ENCODE measurements around the gene DDX46.
"Not testable (repeated sequence)": the region's sequence is repeated elsewhere in the genome, so short reads cannot be mapped to it uniquely, and the experiment has no call there.

The DDX46 gene

GRCh38 chr5:134845335-134845851, 86.8 kb downstream of the DDX46 start:
- no peak for DNase-seq (ENCODE audit: low spot score)

DNA sequence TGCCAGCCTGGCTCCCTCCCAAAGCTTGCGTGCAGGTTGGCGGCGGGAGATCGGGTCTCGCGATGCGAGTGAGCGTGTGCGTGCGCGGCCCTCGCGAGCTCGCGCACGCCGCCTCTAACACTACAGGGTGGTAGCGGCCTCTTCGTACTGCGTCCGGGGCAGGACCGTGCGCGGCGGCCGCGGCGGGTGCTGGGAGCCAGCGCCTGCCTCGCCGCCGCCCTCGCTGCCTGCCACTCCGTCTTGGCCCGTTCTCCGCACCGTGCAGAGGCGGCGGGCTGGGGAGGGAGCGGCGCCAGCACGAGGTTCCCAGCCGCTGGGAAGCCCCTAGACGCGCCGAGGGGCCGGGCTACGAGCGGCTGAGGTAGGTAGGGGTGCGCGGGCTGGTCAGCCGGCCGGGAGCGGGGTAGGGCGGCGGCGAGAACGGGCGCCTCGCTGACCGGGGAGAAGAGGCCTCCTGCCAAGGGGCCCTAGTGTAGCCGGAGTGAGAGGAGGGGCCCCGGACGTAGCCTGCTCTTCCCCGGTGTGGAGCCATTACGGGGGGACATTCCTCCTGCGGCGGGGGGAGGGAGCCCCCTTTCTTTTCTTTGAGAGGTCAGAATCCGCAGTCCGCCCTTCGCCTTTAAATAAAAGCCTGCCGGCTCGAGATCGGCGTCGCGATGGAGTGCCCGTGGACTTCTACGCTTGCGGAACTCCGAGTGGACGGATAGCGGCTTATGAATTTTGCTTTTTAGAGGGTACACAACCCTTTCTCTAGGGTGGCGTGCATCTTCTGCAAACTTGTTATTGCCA, 87.5 kb downstream of the DDX46 start, which contains the start of gene C5orf24:
C5orf24 (plus strand) TSS at position 117 of the 789 bp plus-strand sequence. CDS start 8,933 bp downstream, outside the sequence.
- peak; percentile 83 for DNase-seq (ENCODE audit: low spot score)

DNA sequence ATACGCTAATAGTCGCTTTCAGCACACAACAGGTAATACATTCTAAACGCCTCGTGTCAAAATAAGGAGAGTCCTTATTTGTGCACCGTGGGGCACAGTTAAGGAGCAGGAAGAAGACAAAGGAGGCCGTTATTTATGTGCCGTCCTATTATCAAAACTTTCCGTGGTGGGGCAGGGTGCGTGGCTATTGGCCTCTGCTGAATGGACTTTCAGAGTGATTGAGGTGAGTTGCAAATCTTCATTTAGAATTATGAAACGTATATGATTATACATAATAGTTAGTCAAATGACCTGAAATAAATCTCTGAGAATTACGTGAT, 88.0 kb downstream of the DDX46 start:
- peak; percentile 37 for DNase-seq (ENCODE audit: low spot score)

- DNase-seq (ENCODE audit: low spot score) = peak; percentile 2
These were observed 90.9 kb downstream of the DDX46 start for GRCh38 chr5:134849434-134849933.

DNA sequence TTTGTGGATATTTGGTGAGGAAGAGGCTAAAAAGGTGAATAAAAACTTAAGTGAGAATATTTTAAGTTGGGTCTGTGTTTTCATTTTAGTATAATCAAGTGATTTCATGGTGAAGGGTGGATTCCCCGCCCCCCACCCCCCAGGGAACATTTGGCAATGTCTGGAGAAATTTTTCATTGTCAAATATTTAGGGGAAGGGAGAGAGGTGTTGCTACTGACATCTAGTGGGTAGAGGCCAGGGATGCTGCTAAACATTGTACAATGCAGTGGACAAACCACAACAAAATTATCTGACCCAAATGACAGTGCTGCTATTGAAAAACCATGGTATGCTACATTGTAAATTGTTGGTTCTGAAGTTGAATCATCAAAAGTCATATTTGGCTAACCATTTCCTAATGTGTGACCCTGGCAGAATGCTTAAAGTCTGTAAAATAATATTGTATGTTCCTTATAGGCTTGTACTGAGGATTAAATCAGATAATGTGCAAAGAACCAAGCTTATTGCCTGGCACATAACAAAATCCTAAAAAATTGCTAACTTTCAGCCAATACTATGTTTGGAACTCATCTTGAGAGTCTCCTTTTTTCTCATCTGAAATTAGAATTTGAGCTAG, 92.8 kb downstream of the DDX46 start:
- no peak for DNase-seq (ENCODE audit: low spot score)

DNA sequence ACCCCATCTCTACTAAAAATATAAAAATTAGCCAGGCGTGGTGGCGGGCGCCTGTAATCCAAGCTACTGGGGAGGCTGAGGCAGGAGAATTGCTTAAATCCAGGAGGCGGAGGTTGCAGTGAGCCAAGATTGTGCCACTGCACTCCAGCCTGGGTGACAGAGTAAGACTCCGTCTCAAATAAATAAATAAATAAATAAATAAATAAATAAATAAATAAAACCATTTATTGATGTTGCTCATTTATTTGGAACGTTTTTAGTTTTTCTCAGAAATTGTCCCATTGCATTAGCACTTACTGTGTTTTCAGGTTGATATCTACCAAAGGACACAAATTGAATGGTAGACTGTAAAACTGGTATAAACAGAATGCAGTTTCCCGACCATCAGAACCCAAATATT, 97.9 kb downstream of the DDX46 start:
- DNase-seq (ENCODE audit: low spot score) = not testable (repeated sequence)

DNA sequence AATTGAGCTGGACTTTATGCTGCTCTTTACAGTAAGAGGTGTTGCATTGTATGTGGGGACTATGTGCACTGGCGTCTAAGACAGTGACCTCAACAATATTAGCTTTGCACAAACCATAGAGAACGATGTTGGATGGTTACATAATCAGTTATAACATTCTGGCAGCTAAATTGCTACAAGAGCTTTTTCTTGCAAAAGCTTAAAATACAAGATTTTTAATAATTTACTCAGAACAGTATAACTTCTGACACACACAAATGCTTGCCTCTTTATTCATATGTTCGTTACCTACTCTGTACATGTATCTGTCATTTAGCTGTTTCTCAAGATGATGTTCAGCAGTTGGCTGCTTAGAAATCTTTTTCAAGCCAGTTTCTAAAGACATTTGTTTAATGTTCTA, 98.8 kb downstream of the DDX46 start:
- DNase-seq (ENCODE audit: low spot score) = no peak

DNA sequence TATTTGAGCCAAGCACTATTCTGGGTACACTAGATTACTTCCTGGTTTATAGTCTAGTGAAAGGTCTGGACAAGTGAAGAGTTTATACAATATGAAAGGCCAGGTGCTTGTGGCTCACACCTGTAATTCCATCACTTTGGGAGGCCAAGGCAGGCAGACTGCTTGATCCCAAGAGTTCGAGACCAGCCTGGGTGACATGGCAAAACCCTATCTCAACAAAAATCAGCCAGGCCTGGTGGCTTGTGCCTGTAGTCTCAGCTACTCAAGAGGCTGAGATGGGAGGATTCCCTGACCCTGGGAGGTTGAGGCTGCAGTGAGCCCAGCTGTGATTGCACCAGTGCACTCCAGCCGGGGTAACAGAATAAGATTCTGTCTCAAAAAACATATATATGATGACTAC, 106.1 kb downstream of the DDX46 start:
- DNase-seq (ENCODE audit: low spot score) = no peak

GRCh38 chr5:134873494-134873893, 114.9 kb downstream of the DDX46 start:
- DNase-seq (ENCODE audit: low spot score) = no peak

GRCh38 chr5:134873987-134874830, 115.6 kb downstream of the DDX46 start, which contains the start of gene TXNDC15:
Gene TXNDC15 (plus strand): TSS chr5:134874371. CDS start chr5:134874428, 57 bp downstream.
- DNase-seq (ENCODE audit: low spot score) = peak; percentile 82

DNA sequence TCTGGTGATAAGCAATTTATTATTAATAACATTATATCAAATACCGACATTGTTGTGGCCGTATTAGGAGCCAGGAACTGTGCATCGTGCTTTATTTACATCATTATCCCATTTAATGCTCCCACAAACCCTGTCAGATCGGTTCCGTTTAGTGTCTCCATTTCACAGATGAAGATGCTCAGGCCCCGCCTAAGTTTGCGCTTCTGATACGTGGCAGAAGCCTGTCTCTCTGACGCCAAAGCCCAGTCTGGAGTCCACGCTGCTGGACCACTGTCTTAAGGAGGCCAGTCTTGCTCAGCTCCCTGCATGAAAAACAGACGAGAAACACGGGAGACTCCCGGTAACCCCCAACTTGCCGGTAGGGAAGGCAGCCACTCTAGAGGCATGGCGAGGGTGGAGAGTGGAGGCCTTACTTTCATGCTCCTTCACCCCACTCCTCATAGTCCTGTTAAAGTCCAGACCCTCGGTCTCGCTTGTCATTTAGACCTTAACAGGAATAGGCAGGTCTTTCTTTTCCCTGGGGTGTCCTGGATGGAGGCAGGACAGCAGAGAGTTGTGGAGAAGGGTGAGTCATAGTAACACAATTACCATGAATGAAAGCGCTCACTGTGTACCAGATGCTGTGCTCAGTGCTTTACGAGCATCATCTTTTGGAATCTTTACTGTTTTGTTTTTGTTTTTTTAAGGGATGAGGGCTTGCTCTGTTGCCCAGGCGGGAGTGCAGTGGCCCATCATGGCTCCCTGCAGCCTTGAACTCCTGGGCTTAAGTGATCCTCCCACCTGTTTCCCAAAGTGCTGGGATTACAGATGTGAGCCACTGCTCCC, 116.5 kb downstream of the DDX46 start:
- peak; percentile 15 for DNase-seq (ENCODE audit: low spot score)

DNA sequence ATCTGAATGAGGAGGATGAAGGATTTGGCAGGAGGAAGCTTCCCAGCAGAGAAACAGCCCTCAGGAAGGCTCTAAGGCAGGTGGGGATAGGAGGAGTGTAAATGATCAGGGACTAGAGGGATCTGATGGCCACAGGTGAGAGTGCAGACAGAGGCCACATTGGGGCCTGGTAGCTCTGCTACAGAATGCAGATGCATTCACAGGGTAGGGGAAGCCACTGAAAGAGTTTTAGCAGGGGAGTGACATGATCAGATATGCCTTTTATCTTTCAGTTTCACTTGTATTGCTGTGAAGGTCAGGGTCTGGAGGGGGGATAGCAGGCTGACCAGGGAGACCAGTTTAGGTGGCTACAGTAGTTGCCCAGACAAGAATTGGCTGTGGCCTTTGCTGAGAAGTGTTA, 118.6 kb downstream of the DDX46 start:
- DNase-seq (ENCODE audit: low spot score) = no peak

GRCh38 chr5:134878403-134878802, 119.8 kb downstream of the DDX46 start:
- no peak for DNase-seq (ENCODE audit: low spot score)

- no peak for DNase-seq (ENCODE audit: low spot score)
These were observed 120.9 kb downstream of the DDX46 start for GRCh38 chr5:134879456-134879855.

All from hematopoietic multipotent progenitor cell treated with erythropoietin and hydrocortisone succinate and interleukin-3 and kit ligand, for 17 days (in vitro differentiated cells).